GM11168 (cell line): ENCODE results near the gene SYNGR4.
"Not testable (repeated sequence)": the region's sequence is repeated elsewhere in the genome, so short reads cannot be mapped to it uniquely, and the experiment has no call there.

Experiments
- in situ Hi-C: fragments of 300-500 bp; cut with MboI; formaldehyde crosslinking; loops from one replicate; pipeline ENCODE4 v1.12.0; 2022; ENCODE audit warnings: low sequenced_read_pairs; ENCODE audit not compliant: unreplicated experiment

Gene SYNGR4

GRCh38 chr19:48368936-48369335 lies 4.8 kb downstream of the SYNGR4 start:
- in situ Hi-C loops, result no loop called here

DNA sequence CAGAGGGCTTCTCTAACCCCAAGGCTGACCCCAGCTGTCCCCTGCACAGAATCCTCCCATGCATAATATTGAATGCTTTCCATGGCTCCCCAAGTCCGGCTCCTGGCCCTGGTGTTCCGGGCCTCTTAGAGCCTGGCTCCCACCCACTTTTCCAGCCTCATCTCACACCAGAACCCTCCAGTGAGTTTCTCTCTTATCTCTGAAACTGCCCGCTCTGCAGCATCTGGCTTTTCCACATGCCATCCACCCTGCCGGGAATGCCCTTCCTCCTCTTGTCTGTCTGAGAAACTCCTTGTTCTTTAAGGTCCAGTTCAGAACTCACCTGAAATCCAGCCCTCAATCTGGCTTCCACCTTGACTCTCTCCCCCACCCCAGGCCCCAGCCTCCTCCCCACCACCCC lies 6.8 kb downstream of the SYNGR4 start:
- in situ Hi-C loops, result no loop called here

DNA sequence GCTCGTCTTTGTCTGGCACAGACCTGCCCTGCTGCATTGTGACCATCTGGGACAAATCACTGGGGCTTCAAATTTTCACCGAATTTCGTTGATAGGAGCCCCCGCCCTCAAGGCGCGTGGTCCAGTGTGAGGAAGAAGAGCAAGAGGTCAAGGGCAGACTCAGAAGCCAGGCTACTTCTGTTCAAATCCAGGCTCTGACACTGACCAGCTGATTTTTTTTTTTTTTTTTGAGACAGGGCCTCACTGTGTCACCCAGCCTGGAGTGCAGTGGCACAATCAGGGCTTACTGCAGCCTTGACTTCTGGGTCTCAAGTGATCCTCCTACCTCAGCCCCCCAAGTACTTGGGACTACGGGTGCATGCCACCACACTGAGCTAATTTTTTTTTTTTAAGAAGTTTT lies 7.2 kb downstream of the SYNGR4 start:
- in situ Hi-C loops, result no loop called here

DNA sequence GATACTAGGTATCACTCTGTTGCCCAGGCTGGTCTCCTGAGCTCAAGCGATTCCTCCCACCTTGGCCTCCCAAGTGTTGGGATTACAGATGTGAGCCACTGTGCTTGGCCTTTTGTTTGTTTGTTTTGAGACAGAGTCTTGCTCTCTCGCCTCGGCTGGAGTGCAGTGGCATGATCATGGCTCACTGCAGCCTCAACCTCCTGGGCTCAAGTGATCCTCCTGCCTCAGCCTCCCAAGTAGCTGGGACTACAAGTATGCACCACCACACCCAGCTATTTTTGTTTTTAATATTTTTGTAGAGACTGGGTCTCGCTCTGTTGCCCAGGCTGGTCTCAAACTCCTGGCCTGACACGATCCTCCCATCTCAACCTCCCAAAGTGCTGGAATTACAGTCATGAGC lies 7.6 kb downstream of the SYNGR4 start:
- in situ Hi-C loops, result not testable (repeated sequence)

DNA sequence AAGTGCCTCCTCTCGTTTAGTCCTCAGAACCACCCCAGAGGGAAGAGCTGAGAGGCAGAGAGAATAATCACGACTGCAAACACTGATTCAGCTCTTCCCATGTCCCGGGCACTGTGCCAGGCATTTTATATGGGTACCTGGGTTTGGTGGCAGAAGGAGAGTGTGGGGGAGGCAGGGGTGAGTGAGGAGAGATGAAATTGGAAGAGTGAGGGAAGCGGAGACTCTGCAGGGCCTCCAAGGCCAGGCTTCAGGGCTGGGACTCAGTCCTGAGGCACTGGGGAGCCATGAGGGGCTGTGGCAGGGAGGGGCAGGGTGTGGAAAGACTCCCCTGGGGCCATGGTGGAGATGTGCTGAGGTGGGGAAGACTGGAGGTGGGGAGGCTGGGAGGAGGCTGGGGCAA lies 8.7 kb downstream of the SYNGR4 start:
- in situ Hi-C loops, result no loop called here

DNA sequence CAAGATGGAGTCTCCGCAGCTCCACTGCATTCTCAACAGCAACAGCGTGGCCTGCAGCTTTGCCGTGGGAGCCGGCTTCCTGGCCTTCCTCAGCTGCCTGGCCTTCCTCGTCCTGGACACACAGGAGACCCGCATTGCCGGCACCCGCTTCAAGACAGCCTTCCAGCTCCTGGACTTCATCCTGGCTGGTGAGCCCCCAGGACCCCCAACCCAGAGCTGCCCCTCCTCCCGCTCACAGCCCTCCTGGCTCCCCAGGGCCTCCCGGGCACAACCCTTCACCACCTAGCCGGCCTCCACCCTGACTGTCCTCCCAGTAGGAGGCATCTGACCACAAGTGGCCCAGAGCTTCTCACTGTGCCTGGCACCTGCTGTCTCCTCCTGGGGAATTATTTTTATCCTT lies 9.4 kb downstream of the SYNGR4 start:
- in situ Hi-C loops, result no loop called here

- in situ Hi-C loops, result no loop called here
Measured at GRCh38 chr19:48378194-48378570, 14.0 kb downstream of the SYNGR4 start.

GRCh38 chr19:48379058-48379457 lies 14.9 kb downstream of the SYNGR4 start:
- in situ Hi-C loops, result no loop called here

DNA sequence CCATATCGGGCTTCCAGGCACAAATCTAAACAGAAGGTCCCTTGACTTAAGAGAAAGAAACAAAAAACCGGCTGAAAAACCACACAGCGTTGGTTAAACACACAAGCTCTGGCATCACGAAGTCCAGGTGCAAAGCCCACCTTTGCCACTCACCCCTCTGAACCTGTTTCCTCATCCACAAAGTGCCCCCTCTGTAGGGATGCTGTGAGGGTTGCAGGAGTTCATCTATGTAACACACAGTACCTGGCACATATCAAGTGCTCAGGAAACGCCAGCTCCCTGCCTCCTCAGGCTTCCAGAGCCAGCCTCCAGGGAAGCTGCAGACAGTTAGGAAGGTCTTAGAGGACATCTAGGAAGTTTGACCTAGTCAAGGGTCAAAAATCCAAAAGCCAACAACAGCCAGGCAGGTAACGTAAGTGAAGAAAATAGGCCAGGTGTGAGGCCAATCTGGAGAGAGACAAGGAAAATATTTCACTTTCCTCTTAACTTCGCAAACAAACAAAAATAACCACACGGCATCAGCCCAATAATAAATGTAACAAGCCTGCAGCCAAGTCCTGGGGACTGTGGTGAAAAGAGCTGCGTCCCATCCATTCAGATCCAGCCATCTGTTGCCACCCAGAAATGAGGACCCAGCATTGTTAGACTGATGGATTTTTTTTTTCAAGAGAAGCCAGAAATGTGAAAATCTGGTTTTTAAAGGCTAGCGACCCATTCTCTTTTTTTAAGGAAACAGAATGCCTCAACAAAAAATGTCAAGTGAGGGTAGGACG lies 17.2 kb downstream of the SYNGR4 start:
- in situ Hi-C loops, result no loop called here

- in situ Hi-C loops, result no loop called here
Measured at GRCh38 chr19:48382286-48382685, 18.1 kb downstream of the SYNGR4 start.

DNA sequence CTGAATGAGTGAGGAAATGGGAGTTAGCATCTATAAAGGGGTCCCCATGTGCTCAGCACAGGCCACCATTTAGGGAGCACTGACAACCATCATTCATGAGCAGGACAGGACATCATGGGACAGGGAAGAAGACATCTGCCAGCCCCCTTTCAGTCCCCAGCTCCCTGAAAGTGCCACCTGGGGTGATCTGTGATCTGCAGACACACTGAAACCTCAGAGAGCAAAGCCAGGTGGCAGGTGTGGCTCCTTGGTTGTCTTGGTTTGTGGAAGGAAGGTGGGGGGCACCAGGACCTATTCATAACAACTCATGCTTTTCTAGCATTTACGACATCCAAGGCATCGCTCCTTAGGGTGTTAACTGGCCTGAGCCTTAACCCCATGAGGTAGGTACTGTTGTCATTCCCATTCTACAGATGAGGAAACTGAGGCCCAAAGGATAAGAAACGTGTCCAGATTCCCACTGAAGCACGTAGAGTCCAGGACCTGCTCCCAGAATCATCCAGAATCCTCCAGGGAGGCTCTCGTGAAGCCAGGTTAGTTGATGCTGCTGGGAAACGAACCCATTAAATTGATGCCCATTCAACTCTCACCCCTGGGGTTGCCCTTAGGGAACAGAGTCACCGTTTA lies 21.4 kb downstream of the SYNGR4 start:
- in situ Hi-C loops, result no loop called here

- in situ Hi-C loops, result no loop called here
Measured at GRCh38 chr19:48386981-48387380, 22.8 kb downstream of the SYNGR4 start.

DNA sequence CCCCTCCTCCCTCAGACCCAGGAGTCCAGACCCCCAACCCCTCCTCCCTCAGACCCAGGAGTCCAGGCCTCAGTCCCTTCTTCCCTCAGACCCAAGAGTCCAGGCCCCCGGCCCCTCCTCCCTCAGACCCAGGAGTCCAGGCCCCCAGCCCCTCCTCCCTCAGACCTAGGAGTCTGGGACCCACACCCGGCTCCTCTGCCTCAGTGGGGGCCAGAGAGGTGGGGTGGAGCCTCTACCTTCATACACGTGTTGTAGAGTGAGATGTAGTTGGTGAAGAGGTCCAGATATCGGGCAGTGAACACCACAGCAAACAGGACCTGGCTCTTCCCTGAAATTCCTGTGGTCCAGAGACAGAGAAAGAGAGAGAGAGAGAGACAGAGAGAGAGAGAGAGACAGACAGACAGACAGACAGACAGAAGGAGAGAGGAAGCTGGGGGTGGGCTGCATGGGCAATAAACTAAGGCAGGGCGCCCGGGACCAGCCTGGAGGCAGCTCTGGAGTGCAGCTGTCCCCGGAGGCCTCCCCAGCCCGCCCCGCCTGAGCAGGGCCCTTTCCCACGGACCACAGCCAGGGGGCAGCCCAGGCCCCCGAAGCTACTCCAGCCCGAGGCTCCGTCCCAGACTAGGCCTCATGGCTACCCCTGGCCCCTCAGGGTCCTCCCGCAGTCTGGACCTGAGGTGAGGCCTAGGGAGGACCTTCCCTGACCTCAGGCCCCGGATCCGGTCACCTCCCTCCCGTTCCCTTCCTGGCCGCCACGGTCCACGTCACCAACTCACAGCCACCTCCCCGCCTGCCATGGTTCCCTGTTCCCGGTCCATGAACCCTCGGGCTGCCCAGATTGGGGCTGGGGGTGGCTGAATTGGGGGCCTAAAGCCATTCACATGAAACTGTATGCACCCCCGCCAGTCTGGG lies 26.3 kb downstream of the SYNGR4 start:
- in situ Hi-C loops, result no loop called here

DNA sequence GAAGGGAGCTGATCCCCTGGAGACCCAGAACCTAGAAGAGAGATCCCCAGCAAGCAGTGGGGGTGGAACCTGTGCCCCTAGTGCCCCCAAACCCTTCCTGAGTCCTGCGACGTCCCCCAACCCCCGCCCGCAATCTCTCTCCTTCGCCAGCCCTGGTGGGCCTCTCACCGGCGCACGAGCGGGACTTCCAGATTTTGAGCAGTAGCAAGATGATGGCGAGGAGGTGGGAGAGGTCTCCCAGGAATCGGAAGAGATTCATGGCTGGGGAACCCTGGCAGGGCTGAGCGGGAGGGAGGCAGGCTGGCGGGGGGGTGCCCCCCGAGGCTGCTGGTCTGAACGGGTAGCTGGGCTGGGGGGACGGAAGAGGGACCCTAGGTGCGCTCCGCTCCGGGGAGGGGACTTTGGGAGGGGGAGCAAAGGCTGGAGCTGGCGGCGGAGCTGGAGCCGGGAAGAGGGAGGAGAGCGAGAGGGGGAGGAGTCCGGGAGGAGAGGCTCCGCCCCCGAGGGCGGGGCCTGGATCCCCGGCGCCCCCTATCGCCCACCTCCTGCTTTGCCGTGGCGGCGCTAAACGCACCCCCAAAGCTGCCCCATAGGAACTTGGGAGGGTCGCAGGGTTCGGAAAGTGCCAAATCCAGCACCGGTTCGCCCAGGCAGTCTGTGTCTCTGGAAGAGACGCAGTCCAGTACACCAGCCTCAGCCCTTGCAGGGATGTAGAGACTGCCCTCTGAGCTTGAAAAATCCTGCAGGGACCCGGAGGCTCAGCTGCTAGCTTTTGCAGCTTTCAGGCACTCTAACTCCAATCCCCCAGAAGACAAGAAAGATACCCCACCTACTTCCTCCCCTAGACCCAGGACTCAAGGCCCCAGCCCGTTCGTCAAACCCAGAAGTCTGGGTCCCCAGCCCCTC lies 27.2 kb downstream of the SYNGR4 start, which contains the start of gene KDELR1:
Gene KDELR1, minus strand, starts transcription at position 452 of the 906 bp plus-strand sequence. Its CDS starts 193 bp downstream, at position 259.
- in situ Hi-C loops, result no loop called here

GRCh38 chr19:48392006-48392344 lies 27.8 kb downstream of the SYNGR4 start:
- in situ Hi-C loops, result not testable (repeated sequence)

DNA sequence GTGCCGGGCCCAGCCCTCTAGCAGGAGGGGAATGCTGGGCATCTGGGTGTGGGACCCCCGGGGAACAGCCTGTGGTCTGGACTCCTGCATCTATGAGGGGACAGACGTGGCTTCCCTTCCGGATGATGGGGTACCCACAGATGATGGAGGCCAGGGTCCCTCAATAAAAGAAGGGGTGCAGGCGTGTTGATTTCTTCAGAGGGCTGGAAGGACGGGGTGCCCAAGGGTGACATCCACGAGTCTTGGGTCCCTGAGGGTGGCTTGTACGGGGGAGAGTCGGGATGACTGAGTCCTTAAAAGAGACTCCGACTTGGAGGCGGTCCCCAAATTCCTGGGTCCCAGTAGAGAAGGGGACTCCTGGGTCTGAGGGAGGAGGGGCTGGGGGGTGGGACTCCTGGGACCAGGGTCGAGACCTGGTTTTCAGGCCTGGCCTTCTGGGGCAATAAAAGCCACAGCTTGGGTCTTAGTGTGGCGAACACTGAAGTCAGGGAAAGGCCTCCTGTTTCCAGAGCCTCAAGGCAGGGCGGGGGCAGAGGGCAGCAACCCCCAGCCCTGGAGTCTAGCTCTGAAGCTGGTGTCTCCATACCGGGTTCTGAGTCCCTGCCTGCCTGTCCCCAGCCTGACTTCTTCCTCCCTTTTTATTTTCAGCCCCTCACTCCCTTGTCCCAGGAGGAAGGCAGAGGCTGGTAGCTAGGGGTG lies 28.8 kb downstream of the SYNGR4 start:
- in situ Hi-C loops, result no loop called here

DNA sequence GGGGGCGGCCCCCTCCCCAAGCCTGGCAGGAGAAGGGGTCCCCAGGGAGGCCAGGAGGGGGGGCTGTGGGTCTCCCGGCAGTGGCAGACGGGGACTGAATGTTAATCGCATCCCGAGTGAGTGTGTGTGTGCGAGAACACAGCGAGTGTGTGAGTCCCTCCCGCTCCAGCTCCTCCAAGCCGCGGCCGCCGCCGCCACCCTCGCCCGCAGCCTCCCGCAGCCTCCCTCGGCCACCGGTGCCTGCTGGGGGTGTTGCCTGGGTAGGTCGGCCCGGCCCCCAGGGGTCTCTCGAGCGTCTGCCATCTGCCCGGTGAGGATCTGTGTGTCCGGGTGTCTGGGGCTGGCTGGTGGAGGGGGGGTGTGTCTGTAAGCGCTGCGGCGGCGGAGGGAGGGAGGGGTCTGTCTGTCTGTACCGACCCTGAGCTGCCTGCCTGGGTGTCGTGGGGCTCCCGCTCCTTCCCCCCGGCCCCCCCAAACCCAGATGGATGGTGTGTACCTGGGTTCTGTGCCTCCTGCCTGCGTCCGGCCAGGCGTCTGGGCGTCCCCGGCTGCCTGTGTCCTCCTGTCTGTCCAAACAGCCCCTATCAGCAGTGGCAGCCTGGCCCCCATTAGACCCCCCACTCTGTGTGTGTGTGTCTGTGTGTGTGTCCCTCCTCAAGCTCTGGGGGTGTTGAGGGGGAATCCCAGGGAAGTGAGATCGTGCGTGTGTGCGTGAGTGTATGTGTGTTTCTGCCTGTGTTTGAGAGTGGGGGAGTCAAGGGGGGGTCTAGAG lies 29.6 kb downstream of the SYNGR4 start, which contains the start of gene GRIN2D:
Gene GRIN2D, plus strand, starts transcription at position 110 of the 772 bp plus-strand sequence. CDS start 4,725 bp downstream, outside the sequence.
- in situ Hi-C loops, result no loop called here

GRCh38 chr19:48394331-48395169 lies 30.4 kb downstream of the SYNGR4 start:
- in situ Hi-C loops, result no loop called here
